ENCODE results near the gene THSD4. TPM values are rescaled to one million over a fixed set of nuclear protein-coding genes. Genes with fewer than 3 reads are reported as not detected.

Gene THSD4
- total RNA-seq, 1 donor from 2014 or later: 1.4 TPM

DNA sequence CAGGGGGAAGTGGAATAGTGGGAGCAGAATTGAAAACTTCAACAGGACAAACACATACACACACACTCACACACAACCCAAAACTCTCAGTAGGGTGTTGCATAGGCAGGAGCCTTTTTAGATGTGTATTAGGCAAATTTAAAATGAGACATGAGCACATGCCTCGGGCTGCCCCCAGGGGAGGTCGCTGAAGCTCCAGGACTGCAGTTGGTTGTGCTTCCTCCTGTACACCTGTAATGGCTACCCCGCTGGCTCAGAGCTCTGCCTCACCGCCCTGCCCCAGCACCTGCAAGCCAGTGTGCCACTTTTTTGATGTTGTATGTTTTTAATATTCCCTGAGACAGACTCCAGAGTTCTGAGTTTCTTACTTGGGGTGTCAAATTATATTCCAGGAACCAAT lies 391.7 kb downstream of the THSD4 start:
- Mint-ChIP-seq H3K27me3 (ENCODE audit: low read depth) (no peaks in the 10 kb centered on the region), H3K4me1 (peaks cover 5% of the 10 kb centered on the region), H3K27ac (ENCODE audit: unreplicated experiment) (no peak overlapping the region), H3K36me3 (ENCODE audit: low read depth) (no peaks in the 10 kb centered on the region), H3K9me3 (no peaks in the 10 kb centered on the region), H3K4me3 (no peak overlapping the region)
- TF ChIP-seq, protein P1, sequence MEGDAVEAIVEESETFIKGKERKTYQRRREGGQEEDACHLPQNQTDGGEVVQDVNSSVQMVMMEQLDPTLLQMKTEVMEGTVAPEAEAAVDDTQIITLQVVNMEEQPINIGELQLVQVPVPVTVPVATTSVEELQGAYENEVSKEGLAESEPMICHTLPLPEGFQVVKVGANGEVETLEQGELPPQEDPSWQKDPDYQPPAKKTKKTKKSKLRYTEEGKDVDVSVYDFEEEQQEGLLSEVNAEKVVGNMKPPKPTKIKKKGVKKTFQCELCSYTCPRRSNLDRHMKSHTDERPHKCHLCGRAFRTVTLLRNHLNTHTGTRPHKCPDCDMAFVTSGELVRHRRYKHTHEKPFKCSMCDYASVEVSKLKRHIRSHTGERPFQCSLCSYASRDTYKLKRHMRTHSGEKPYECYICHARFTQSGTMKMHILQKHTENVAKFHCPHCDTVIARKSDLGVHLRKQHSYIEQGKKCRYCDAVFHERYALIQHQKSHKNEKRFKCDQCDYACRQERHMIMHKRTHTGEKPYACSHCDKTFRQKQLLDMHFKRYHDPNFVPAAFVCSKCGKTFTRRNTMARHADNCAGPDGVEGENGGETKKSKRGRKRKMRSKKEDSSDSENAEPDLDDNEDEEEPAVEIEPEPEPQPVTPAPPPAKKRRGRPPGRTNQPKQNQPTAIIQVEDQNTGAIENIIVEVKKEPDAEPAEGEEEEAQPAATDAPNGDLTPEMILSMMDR (conservative IDR thresholded peaks at IDR 0.05): no peak
- no peak for DNase-seq (ENCODE audit: low read depth, low spot score)

DNA sequence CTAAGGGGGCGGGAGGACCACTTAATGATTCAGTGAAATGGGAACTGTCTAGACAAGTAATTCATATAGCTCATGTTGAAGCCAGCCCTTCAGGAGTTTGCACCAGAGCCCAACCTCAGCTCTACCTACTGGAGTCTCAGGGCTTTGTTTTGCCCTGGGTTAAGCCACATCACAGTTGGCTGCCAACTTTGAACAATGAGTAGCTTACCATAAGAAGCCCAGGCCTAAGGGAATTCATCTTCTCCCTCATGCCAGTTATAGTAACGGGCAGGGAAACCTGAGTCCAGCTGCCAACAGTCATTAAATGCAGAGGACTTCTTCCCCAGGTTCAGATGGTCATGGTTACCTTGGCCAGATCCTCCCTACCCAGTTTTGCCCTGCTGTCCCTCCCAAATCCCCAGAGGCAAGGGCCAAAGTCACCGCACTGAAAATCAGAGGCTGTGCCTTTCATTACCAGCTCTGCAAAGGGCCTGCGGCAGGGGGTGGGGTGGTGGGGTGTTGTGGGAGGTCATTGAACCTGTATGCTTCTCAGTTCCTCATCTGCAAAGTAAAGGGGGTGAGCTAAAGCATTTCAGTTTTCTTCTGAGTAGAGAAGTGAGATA lies 392.9 kb downstream of the THSD4 start:
- Mint-ChIP-seq H3K27me3 (ENCODE audit: low read depth) (no peaks in the 10 kb centered on the region), H3K27ac (ENCODE audit: unreplicated experiment) (no peak overlapping the region), H3K4me1 (peaks cover 5% of the 10 kb centered on the region), H3K36me3 (ENCODE audit: low read depth) (no peaks in the 10 kb centered on the region), H3K9me3 (no peaks in the 10 kb centered on the region), H3K4me3 (no peak overlapping the region)
- TF ChIP-seq, protein P1 (conservative IDR thresholded peaks at IDR 0.05): no peak
- no peak for DNase-seq (ENCODE audit: low read depth, low spot score)

DNA sequence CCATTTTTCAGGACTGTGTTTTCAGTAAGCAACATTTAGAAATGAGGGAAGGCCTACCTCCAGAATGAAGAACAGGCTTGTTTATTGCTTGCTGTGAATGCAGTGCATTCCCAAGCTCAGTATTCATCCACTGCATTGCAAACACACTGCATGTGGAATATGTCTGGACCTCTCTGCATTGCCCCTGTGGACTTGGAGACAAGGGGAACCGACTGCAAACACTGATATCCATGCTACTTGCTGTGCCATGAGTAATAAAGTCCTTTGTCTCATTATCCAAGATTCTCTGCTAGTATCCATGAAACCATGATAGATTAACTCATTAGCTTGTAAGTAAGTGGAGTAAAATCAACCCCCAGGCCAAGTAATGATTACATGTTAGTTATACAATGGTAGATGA lies 393.9 kb downstream of the THSD4 start:
- Mint-ChIP-seq H3K27me3 (ENCODE audit: low read depth) (no peaks in the 10 kb centered on the region), H3K36me3 (ENCODE audit: low read depth) (no peaks in the 10 kb centered on the region), H3K4me3 (no peak overlapping the region), H3K27ac (ENCODE audit: unreplicated experiment) (no peak overlapping the region), H3K9me3 (no peaks in the 10 kb centered on the region), H3K4me1 (peaks cover 5% of the 10 kb centered on the region)
- DNase-seq (ENCODE audit: low read depth, low spot score): no peak
- TF ChIP-seq, protein P1 (conservative IDR thresholded peaks at IDR 0.05): no peak

DNA sequence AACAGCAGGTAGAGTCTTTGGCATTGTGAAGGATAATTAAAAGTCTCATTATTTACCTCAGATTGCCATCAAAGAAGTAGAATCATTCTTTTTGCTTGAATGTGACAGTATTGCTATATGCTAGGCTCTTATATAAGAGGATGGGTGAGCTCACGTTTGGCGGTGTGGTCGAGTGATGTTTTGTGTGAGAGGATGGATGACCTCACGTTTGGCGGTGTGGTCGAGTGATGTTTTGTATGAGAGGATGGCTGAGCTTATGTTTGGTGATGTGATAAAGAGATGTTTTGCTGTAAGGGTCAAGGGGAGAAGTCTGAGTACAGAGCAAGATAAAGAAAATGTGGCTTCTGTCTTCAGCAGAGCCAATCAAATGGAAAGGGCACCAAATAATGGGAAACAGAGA lies 395.5 kb downstream of the THSD4 start:
- H3K4me3 Mint-ChIP-seq: no peak overlapping the region
- H3K4me1 Mint-ChIP-seq: peaks cover 10% of the 10 kb centered on the region
- H3K36me3 Mint-ChIP-seq (ENCODE audit: low read depth): no peaks in the 10 kb centered on the region

DNA sequence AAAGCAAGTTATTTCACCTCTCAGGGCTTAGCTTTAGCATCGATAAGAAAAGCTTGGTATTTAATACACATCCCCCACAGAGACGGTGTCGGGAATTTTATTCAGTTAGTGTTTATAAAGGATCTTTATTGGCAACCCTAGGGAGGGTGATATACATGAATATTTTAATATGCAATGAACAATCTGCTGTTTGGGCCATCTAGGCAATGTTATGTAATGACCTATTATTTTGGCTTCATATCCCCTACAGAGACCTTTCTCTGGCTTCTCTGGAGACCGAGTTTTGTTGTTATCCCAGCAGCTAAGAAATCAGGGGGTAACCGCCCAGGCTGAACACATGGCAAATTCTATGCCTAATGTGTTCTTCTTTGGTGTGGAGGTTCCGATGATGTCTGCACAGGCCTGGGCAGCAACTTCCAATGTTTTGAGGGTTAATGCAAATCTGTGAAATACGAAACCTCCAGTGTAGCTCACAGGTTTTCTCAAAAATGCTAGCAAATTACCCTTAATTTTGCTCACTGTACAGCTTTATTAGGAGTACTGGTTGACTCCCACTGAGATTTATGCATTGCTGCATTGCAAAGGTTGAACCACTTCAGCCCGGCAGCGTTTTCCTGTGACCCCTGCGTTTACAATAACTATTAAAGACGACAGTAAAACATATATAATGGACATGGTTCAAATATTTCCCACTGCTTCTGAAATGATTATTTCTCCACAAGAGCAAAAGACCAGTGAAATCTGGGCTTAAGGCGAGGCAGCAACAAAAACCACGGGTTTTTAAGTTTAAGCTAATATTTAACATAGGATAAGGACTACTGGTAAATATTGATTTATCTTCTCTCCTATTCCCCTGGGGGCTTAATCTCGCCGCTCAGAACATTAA lies 396.8 kb downstream of the THSD4 start:
- H3K4me3 Mint-ChIP-seq: no peak overlapping the region
- no peak for DNase-seq (ENCODE audit: low read depth, low spot score)
- no peaks in the 10 kb centered on the region for H3K9me3 Mint-ChIP-seq
- TF ChIP-seq, protein P1 (conservative IDR thresholded peaks at IDR 0.05): no peak
- peaks cover 10% of the 10 kb centered on the region for H3K4me1 Mint-ChIP-seq
- H3K27ac Mint-ChIP-seq (ENCODE audit: unreplicated experiment): no peak overlapping the region
- no peaks in the 10 kb centered on the region for H3K27me3 Mint-ChIP-seq (ENCODE audit: low read depth)
- H3K36me3 Mint-ChIP-seq (ENCODE audit: low read depth): no peaks in the 10 kb centered on the region

More for the DNA sequence above, 395.5 kb downstream of the THSD4 start:
- Mint-ChIP-seq H3K9me3 (no peaks in the 10 kb centered on the region), H3K27me3 (ENCODE audit: low read depth) (no peaks in the 10 kb centered on the region), H3K27ac (ENCODE audit: unreplicated experiment) (no peak overlapping the region)
- TF ChIP-seq, protein P1 (conservative IDR thresholded peaks at IDR 0.05): no peak
- DNase-seq (ENCODE audit: low read depth, low spot score): no peak
